SK-N-SH treated with all-trans-retinoic acid at 6 μM for 48 hours (cell line): Measurements from ENCODE around the gene FCHSD2.
A peak's percentile ranks its signal among the peaks of the same experiment; 100 is the strongest.
"Not testable (repeated sequence)": the region's sequence is repeated elsewhere in the genome, so short reads cannot be mapped to it uniquely, and the experiment has no call there.

ENCODE experiments used
- ATAC-seq: fragments of 200-7000 bp; cut with Tn5 transposase; 3 replicates; pipeline ENCODE4 v1.9.1; 2020; ENCODE audit warnings: mild to moderate bottlenecking, moderate library complexity
- BACH2 ChIP-seq: fragments of 250-450 bp; sonication (Bioruptor Pico); IDR thresholded peaks from 2 replicates; pipeline ENCODE4 v1.9.0; 2021; ENCODE audit warnings: mild to moderate bottlenecking, borderline replicate concordance
- CREB5 ChIP-seq: fragments of 250-450 bp; sonication (Bioruptor Pico); IDR thresholded peaks from 2 replicates; pipeline ENCODE4 v1.5.1; 2020; ENCODE audit warnings: low read depth, mild to moderate bottlenecking, moderate library complexity
- CSDC2 ChIP-seq: fragments of 250-450 bp; sonication (Bioruptor Pico); IDR thresholded peaks from 2 replicates; pipeline ENCODE4 v1.5.0; 2020; ENCODE audit warnings: mild to moderate bottlenecking, moderate library complexity
- CSRNP3 ChIP-seq: fragments of 250-450 bp; sonication (Bioruptor Pico); IDR thresholded peaks from 2 replicates; pipeline ENCODE4 v1.5.1; 2021; ENCODE audit warnings: mild to moderate bottlenecking, moderate library complexity
- ESRRG ChIP-seq: fragments of 250-450 bp; sonication (Bioruptor Pico); IDR thresholded peaks from 2 replicates; pipeline ENCODE4 v1.6.1; 2021; ENCODE audit warnings: mild to moderate bottlenecking
- ISL1 ChIP-seq: fragments of 250-450 bp; sonication (Bioruptor Pico); IDR thresholded peaks from 2 replicates; pipeline ENCODE4 v2.1.2; 2022; ENCODE audit warnings: mild to moderate bottlenecking, moderate library complexity
- OSR1 ChIP-seq: fragments of 250-450 bp; sonication (Bioruptor Pico); IDR thresholded peaks from 2 replicates; pipeline ENCODE4 v1.8.0; 2022; ENCODE audit warnings: moderate library complexity, mild to moderate bottlenecking, inconsistent platforms
- PATZ1 ChIP-seq: fragments of 250-450 bp; sonication (Bioruptor Pico); IDR thresholded peaks from 2 replicates; pipeline ENCODE4 v1.8.0; 2020; ENCODE audit warnings: mild to moderate bottlenecking, moderate library complexity, borderline replicate concordance
- POU6F1 ChIP-seq: fragments of 250-450 bp; sonication (Bioruptor Pico); IDR thresholded peaks from 2 replicates; pipeline ENCODE4 v1.8.0; 2021; ENCODE audit warnings: low read depth, mild to moderate bottlenecking, moderate library complexity, borderline replicate concordance
- PPARA ChIP-seq: fragments of 250-450 bp; sonication (Bioruptor Pico); IDR thresholded peaks from 2 replicates; pipeline ENCODE4 v1.5.0; 2020; ENCODE audit warnings: mild to moderate bottlenecking, borderline replicate concordance
- RARB ChIP-seq: fragments of 250-450 bp; sonication (Bioruptor Pico); IDR thresholded peaks from 2 replicates; pipeline ENCODE4 v1.8.0; 2021; ENCODE audit warnings: mild to moderate bottlenecking, moderate library complexity
- SNAI2 ChIP-seq: fragments of 250-450 bp; sonication (Bioruptor Pico); IDR thresholded peaks from 2 replicates; pipeline ENCODE4 v1.5.0; 2020; ENCODE audit warnings: mild to moderate bottlenecking, moderate library complexity
- TCF4 ChIP-seq: fragments of 250-450 bp; sonication (Bioruptor Pico); IDR thresholded peaks from 2 replicates; pipeline ENCODE4 v1.8.0; 2021; ENCODE audit warnings: mild to moderate bottlenecking, moderate library complexity, borderline replicate concordance
- TOX ChIP-seq: fragments of 250-450 bp; sonication (Bioruptor Pico); IDR thresholded peaks from 2 replicates; pipeline ENCODE4 v1.8.0; 2021; ENCODE audit warnings: mild to moderate bottlenecking, moderate library complexity, borderline replicate concordance
- ZFP30 ChIP-seq: fragments of 450-650 bp; formaldehyde crosslinking; IDR thresholded peaks from 2 replicates; pipeline ENCODE4 v1.5.0; 2022; ENCODE audit warnings: mild to moderate bottlenecking, moderate library complexity
- ZNF565 ChIP-seq: fragments of 450-650 bp; formaldehyde crosslinking; conservative IDR thresholded peaks from 2 replicates; pipeline ENCODE4 v1.5.0; 2020; ENCODE audit warnings: low read depth, mild to moderate bottlenecking, moderate library complexity
- ZNF70 ChIP-seq: fragments of 450-650 bp; formaldehyde crosslinking; IDR thresholded peaks from 2 replicates; pipeline ENCODE4 v1.5.0; 2020; ENCODE audit warnings: mild to moderate bottlenecking, moderate library complexity
- ZNF8 ChIP-seq: fragments of 450-650 bp; formaldehyde crosslinking; IDR thresholded peaks from 2 replicates; pipeline ENCODE4 v1.5.0; 2020; ENCODE audit warnings: mild to moderate bottlenecking, moderate library complexity

The FCHSD2 gene

GRCh38 chr11:72981080-72981479, 161.0 kb downstream of the FCHSD2 start:
- TF ChIP-seq ZNF8 (no peak), CREB5 (CRISPR knock-in tag) (no peak), OSR1 (CRISPR knock-in tag) (no peak), SNAI2 (no peak), ZNF565 (CRISPR knock-in tag) (no peak), RARB (CRISPR knock-in tag) (no peak), BACH2 (CRISPR knock-in tag) (no peak), TCF4 (CRISPR knock-in tag) (no peak), PPARA (no peak), ZFP30 (CRISPR knock-in tag) (no peak), CSDC2 (no peak), CSRNP3 (CRISPR knock-in tag) (no peak), POU6F1 (CRISPR knock-in tag) (no peak), ZNF70 (no peak)
- TF ChIP-seq, all 23 proteins: peak for 0
- no peak for ATAC-seq

GRCh38 chr11:72977782-72978181, 164.3 kb downstream of the FCHSD2 start:
- not testable (repeated sequence) for ATAC-seq

GRCh38 chr11:72976522-72976892, 165.6 kb downstream of the FCHSD2 start:
- ATAC-seq, result not testable (repeated sequence)

GRCh38 chr11:72975778-72976521, 166.2 kb downstream of the FCHSD2 start:
- ATAC-seq, result peak; percentile 40; the same call in 1 of the 3 replicates
- no peak; the same call in 1 of the 2 replicates for TF ChIP-seq CREB5 (CRISPR knock-in tag)
- TF ChIP-seq ISL1 (CRISPR knock-in tag), result peak; percentile 92
- TF ChIP-seq ESRRG, result no peak
- no peak for TF ChIP-seq TOX (CRISPR knock-in tag)
- TF ChIP-seq PATZ1 (CRISPR knock-in tag), result peak; percentile 49; the same call in 1 of the 2 replicates
- TF ChIP-seq RARB (CRISPR knock-in tag), result no peak
- TF ChIP-seq OSR1 (CRISPR knock-in tag), result no peak
- no peak for TF ChIP-seq ZNF565 (CRISPR knock-in tag)
- no peak for TF ChIP-seq ZNF8
- peak; percentile 26; the same call in 1 of the 2 replicates for TF ChIP-seq TCF4 (CRISPR knock-in tag)
